ENCODE data around the gene CNTD1.

GRCh38 chr17:42845918-42846593 is 47.4 kb downstream of the CNTD1 start:
- TF ChIP-seq CTCF (IDR thresholded peaks at IDR 0.05; ENCODE audit: insufficient read depth, low read depth, low read length), result no peak
- TF ChIP-seq EZH2 (IDR thresholded peaks at IDR 0.05; ENCODE audit: insufficient read depth, low read length), result no peak
